Stimulated activated CD8-positive, alpha-beta memory T cell treated with anti-CD3 and anti-CD28 coated beads, Interleukin-4, amount 100 ng/mL, for 4 hours (primary cell): ENCODE data around the gene MARCKSL1.
A peak's percentile ranks its signal among the peaks of the same experiment; 100 is the strongest.

Experiments
- DNase-seq, 2 donors: peaks; one replicate each; pipeline ENCODE4 v3.0.0-alpha.2; 2020; ENCODE audit warnings: low read depth in 2 of 2, low spot score in 1 of 2

The MARCKSL1 gene

DNA sequence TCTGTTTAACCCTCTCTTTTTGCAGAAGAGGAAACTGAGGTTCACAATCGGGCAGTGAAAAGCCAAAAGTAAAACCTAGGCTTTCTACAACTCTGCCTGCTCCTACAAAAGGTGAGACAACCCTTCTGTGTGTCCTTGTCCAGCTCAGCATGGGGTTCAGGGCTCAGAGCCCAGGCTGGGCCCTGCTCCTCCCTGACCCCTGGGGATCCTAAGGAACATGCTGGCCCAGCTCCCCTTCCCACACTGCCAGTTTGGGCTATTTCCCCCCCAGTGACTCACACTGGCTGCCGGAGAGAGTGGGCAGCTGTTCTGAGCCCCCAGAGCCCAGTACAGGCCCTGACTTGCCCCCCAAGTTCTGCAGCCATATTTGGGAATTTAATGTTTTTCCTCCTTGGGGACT lies 17.4 kb upstream of the MARCKSL1 start:
- DNase-seq: no peak

- no peak for DNase-seq
Measured at GRCh38 chr1:32352831-32353383, 16.9 kb upstream of the MARCKSL1 start.

DNA sequence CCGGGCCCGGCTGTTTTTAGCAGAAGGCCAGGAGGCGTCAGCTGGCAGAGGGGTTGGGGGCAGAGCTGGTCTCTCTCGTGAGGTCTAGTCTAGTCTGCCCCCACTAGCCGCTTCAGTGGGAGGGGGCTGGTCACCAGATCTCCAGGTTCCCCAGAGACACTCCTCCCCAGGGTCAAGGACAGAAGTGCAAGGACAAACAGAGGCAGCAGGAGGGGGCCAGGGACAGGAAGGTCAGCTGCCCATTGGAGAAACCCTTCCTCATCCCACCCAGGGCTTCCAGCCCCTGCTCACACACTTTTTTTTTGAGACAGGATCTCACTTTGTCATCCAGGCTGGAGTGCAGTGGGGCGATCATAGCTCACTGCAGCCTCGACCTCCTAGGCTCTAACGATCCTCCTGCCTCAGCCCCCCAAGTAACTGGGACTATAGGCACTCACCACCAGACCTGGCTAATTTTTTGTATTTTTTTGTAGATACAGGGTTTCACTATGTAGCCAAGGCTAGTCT lies 16.3 kb upstream of the MARCKSL1 start:
- DNase-seq: no peak

- peak; percentile 76 to 82 for DNase-seq
Measured at GRCh38 chr1:32351399-32352238, 15.6 kb upstream of the MARCKSL1 start.

- DNase-seq: peak in 1 of 2 donors; percentile 62
Measured at GRCh38 chr1:32350785-32351398, 14.9 kb upstream of the MARCKSL1 start.

DNA sequence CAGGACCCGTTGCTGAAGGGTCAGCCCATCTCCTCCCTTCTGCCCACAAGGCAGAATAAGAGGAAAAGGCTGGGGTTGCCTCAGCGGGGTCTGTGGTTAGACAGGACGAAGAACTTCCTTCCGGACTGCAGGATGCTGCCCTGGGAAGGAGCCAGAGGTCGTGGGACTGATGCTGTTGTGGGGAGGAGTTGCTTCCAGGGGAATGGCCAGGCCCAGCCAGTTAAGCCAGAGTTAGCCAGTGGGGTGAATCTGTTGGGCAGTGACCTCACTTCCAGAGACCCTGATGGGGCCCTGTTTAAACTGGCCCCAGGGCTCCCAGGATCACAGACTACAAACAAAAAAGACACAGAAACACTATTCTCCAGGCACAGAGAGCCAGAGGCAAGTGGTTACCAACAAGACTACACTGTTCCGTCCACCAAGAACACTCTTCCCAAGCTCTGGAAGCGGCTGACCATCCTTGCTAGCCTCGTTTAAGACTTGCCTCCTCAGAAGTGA lies 13.2 kb upstream of the MARCKSL1 start:
- DNase-seq: no peak

- DNase-seq: no peak
Measured at GRCh38 chr1:32346532-32347157, 10.6 kb upstream of the MARCKSL1 start.

DNA sequence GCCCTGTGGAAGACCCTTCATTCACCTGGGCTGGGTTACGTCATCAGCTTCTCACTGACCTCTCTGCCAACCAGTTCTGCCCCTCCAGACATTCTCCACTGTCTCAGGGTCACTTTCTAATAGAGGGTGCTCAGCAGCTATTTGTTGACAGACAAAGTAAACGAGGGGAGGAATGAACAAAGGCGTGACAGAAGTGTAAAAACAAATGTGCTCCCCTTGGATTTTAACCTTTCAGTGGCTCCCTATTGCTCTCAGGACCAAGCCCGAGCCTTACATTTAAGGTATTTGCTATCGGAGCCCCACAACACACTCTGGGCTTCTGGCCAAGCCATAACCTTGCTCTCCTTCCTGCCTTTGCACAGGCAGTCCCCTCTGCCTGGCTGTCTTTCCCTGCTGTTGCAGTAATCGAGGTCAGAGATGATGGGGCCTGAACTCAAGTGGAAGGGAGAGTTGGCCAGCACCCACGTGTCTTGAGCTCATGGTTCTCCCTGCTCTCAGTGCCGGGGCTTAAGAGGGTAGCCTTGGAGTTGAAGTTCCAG lies 9.3 kb upstream of the MARCKSL1 start:
- DNase-seq: no peak

- DNase-seq: no peak
Measured at GRCh38 chr1:32342704-32343103, 6.7 kb upstream of the MARCKSL1 start.

DNA sequence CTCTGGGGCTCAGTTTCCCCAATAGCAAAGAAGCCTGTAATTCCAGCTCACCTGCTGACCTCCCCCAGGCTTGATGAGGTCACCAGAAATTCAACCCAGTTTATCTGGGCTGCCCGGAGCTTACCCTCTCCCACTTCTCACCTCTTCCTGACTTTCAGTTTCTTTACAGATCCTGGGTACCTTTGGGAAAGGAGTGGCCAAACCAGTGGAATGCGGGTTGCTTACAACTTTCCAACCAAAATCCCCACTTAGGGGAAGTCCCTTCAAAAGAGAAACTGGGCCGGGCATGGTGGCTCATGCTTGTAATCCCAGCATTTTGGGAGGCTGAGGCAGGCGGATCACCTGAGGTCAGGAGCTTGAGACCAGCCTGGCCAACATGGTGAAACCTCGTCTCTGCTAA lies 5.9 kb upstream of the MARCKSL1 start:
- DNase-seq: no peak

DNA sequence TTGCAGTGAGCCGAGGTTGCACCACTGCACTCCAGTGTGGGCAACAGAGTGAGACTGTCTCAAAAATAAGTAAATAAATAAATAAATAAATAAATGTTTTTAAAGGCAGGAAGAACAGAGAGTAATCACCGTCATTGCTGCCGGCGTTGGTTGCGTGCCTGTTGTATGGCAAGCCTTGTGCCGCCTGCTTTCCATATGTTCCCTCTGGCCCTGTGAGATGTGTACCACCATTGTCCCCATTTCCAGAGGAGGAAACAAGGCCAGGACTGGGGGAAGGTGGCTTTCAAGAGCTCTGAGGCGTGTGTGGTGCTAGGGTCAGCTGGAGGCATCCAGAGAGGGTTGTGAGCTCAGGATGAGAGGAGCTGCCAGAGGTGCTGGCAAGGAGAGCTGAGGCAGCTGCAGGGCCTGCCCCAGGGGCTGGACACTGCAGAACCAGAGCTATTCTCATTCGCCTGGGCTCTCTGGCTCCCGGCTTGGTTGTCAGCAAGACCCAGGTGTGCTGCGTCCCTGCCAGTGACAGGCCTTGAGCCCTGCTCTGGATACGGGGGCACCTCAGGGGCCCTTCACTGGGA lies 5.2 kb upstream of the MARCKSL1 start:
- no peak for DNase-seq

- no peak for DNase-seq
Measured at GRCh38 chr1:32339363-32339978, 3.4 kb upstream of the MARCKSL1 start.

GRCh38 chr1:32338637-32339145 lies 2.7 kb upstream of the MARCKSL1 start:
- no peak for DNase-seq

DNA sequence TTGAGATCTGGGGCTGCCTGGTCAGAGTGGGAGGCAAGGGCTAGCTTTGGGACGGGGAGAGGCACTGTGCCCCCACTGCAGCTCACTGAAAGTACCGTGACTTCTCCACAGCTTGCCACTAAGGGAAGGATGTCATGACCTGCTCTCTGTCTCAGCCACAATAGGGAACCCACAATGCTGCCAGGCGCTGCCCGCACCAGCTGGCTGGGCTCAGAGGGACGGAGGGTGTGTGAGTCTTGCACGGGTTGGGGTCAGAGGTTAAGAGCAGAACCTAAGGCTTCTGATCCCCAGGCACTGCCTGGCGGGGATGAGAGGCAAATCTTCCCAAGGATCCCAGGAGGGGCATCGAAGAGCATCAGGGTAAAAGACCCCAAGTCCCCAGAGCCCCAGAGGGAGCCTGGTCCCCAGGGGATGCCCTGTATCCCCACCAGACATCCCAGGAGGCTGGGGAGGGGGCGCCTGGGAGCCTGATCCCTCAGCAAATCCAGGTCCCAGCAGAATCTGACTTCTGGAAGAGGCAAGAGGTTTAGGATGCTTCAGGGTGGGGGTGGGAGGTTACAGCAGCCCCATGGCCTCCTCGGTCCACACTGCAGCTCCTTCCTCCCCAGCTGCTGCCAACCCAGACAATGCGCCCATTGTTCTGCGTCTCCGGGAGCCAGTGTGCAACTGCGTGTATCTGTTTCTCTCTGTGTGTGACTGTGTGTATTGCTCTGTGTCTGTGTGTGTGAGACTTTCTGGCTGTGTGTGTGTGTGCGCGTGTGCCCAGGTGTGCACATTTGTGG lies 2.0 kb upstream of the MARCKSL1 start:
- no peak for DNase-seq

DNA sequence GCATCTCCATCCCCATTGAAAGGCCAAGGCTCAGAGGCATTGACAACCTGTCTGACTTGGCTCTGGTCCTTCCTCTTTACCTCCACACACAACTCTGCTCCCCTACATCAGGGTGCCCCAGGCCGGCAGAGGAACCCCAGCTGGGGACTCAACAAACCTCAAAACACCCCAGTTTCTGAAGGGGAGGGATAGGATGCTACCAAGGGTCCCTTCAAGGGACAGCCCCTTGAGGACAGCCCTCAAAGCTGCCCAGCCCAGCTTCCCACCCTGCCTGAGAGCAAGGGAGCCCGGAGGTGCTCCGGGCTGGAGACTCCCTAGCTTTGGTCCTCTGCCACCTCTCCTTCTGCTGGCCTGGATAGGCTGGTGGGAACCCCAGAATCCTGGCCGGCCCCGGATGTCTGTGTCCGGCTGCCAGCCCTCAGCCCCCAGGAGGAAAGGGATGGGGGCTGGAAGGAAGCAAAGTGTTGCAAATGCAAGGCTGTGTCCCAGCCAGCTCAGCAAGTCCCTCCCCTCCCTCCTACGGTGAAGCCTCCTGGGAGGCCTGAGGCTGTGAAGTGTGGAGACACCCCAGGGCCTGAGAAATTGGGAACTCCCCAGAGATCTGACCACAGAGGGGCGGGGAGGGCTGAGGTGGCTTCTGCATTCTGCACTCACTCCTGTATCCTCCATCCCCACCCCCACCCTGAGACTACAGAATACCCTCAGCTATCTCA lies 1.1 kb upstream of the MARCKSL1 start:
- peak in 1 of 2 donors; percentile 47 for DNase-seq

DNA sequence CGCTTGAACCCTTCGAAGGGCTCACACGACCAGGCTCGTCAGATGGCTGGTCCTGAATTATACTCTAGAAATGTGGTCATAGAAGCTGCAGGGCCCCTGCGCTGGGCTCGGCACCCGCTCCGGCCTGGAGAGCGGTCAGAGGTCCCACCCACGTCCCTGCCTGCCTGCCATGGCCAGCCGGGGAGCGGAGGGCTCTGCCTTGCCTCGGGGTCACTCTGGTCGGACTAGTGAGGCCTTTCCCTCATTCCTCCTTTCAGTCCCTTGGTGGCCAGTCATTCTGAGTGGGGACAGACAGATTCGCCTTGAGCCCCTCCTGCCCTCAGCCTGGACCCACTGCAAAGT lies 529 bp upstream of the MARCKSL1 start:
- no peak for DNase-seq

DNA sequence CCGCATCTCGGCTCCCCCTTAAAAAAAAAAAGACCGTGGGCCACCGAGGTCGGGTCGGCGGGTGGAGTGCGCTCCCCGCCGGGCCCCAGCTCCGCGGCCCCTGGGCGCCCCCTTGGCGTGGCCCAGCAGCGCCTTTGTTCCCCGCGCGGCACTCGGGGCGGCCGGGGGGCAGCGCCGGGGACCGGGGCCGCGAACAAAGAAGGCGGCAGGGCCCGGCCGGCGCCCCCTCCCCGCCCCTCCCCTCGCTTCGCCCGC lies 571 bp downstream of the MARCKSL1 start:
- DNase-seq: no peak

GRCh38 chr1:32334864-32335534 lies 1.0 kb downstream of the MARCKSL1 start:
- peak; percentile 35 to 47 for DNase-seq
